ENCODE data around the gene PSIP1. TPM values are rescaled to one million over a fixed set of nuclear protein-coding genes. Genes with fewer than 3 reads are reported as not detected.

Gene PSIP1
- total RNA-seq, 2 donors from 2014 or later = 25.5 to 41.2 TPM

DNA sequence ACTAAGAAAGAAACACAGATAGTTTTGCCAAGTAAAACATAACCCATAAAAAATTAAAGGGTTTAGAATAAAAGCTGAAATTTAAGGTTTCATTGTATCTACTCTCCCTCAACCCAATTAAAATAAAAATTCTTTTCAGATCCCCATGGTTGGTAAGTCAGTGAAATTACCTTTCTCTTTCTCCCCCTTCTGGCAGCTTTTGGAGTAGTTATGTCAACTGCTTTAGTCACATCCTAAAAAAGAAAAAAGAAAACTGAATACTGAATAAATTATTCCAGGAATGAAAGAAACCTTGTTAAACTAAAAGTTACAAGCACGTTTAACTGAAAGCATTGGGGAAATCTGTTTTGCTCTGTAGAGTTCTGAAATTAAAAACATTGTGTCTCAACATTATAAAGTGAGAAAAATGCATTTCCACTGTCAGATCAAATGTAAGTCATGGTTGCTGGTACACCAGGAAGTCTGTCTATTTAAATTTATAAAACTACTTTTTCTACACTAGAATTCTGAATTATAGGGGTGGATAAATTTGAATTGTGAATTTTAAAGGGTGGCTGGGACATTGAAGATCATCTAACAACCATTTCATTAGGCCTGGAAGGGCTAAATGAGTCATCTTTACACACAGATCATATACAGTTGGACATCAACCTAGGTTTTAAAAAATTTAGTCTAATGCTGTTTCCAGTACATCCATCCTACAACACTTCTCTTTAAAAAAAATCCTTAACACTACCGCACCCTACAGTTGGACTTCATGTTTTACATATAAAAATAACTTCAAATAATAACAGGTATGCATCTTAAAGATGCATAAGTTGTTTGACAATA, 24.7 kb downstream of the PSIP1 start:
- no peak overlapping the region for H3K9ac ChIP-seq (ENCODE audit: low read depth in 2 of 2, low read length in 2 of 2)
- no peaks in the 10 kb centered on the region for H3K4me1 ChIP-seq
- H3K36me3 ChIP-seq = no peaks in the 10 kb centered on the region
- TF ChIP-seq, protein P1, sequence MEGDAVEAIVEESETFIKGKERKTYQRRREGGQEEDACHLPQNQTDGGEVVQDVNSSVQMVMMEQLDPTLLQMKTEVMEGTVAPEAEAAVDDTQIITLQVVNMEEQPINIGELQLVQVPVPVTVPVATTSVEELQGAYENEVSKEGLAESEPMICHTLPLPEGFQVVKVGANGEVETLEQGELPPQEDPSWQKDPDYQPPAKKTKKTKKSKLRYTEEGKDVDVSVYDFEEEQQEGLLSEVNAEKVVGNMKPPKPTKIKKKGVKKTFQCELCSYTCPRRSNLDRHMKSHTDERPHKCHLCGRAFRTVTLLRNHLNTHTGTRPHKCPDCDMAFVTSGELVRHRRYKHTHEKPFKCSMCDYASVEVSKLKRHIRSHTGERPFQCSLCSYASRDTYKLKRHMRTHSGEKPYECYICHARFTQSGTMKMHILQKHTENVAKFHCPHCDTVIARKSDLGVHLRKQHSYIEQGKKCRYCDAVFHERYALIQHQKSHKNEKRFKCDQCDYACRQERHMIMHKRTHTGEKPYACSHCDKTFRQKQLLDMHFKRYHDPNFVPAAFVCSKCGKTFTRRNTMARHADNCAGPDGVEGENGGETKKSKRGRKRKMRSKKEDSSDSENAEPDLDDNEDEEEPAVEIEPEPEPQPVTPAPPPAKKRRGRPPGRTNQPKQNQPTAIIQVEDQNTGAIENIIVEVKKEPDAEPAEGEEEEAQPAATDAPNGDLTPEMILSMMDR (IDR thresholded peaks at IDR 0.05) = no peak
- H3K27ac ChIP-seq = no peak overlapping the region
- H3K4me3 ChIP-seq = no peak overlapping the region
- intact Hi-C loops (cut with DNase I) = loop anchor here (10.0 kb wide), 1 partner anchor 119 kb away; no protein-coding TSS in a partner anchor
- H3K27me3 ChIP-seq = no peaks in the 10 kb centered on the region
- DNase-seq = no peak
- no peaks in the 10 kb centered on the region for H3K9me3 ChIP-seq

GRCh38 chr9:15484802-15485201, 26.0 kb downstream of the PSIP1 start:
- intact Hi-C loops (cut with DNase I) = loop anchor here (10.0 kb wide), 1 partner anchor 120 kb away; no protein-coding TSS in a partner anchor
- no peaks in the 10 kb centered on the region for H3K4me1 ChIP-seq
- no peaks in the 10 kb centered on the region for H3K36me3 ChIP-seq
- no peak overlapping the region for H3K27ac ChIP-seq
- no peak overlapping the region for H3K4me3 ChIP-seq
- TF ChIP-seq, protein P1 (IDR thresholded peaks at IDR 0.05) = no peak
- no peak overlapping the region for H3K9ac ChIP-seq (ENCODE audit: low read depth in 2 of 2, low read length in 2 of 2)
- H3K27me3 ChIP-seq = no peaks in the 10 kb centered on the region
- DNase-seq = no peak
- H3K9me3 ChIP-seq = no peaks in the 10 kb centered on the region

DNA sequence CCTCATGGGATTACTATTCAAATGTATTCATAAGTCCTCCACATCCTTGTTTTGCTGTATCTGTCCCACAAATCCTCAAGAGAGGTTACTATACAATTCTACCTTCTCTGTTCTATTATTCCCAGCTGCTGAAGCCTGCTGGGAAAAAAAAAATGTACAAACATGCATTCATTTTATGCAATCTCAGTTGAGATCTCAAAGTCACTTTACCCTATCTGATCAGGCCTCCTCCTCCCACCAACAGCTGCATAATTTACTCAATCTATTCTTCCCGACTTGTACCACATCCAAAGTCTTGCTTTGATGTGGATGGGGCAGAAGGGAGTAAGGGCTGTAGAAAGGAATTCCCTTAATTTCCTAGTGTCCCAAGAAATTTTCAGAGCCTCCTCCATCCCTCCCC, 28.6 kb downstream of the PSIP1 start:
- intact Hi-C loops (cut with DNase I) = loop anchor here (10.0 kb wide), 1 partner anchor 123 kb away; no protein-coding TSS in a partner anchor
- Histone ChIP-seq H3K9ac (ENCODE audit: low read depth in 2 of 2, low read length in 2 of 2) (no peak overlapping the region), H3K9me3 (no peaks in the 10 kb centered on the region), H3K36me3 (no peaks in the 10 kb centered on the region), H3K27me3 (no peaks in the 10 kb centered on the region), H3K4me3 (no peak overlapping the region), H3K27ac (no peak overlapping the region), H3K4me1 (no peaks in the 10 kb centered on the region)
- no peak for DNase-seq
- TF ChIP-seq, protein P1 (IDR thresholded peaks at IDR 0.05) = no peak

DNA sequence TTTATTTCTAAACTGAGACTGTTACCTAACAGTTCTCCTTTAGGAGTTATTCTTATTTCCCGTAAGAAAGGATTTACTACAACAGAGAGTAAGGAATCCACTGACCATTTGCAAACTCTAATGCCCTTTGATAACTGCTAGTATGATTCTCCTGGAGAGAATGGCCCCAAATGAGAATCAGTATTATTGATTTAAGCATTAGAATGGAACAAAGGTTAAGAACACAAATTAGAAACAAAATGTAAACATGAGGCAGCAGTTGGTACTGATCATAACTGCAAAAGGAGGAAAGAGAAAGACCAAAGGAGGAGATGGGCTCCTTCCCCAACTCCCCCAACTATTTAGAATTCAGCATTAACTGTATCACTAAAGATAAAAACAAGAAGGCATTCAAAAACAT, 30.7 kb downstream of the PSIP1 start:
- no peak for DNase-seq
- intact Hi-C loops (cut with DNase I) = loop anchor here (10.0 kb wide), 1 partner anchor 125 kb away; no protein-coding TSS in a partner anchor

GRCh38 chr9:15475923-15476536, 34.7 kb downstream of the PSIP1 start:
- DNase-seq = no peak
- H3K9ac ChIP-seq (ENCODE audit: low read depth in 2 of 2, low read length in 2 of 2) = no peak overlapping the region
- H3K36me3 ChIP-seq = no peaks in the 10 kb centered on the region
- no peaks in the 10 kb centered on the region for H3K4me1 ChIP-seq
- H3K27ac ChIP-seq = no peak overlapping the region
- H3K27me3 ChIP-seq = no peaks in the 10 kb centered on the region
- no peaks in the 10 kb centered on the region for H3K9me3 ChIP-seq
- intact Hi-C loops (cut with DNase I) = no loop called here
- TF ChIP-seq, protein P1 (IDR thresholded peaks at IDR 0.05) = no peak
- no peak overlapping the region for H3K4me3 ChIP-seq

More for the DNA sequence above, 30.7 kb downstream of the PSIP1 start:
- no peaks in the 10 kb centered on the region for H3K4me1 ChIP-seq
- TF ChIP-seq, protein P1 (IDR thresholded peaks at IDR 0.05) = no peak
- no peaks in the 10 kb centered on the region for H3K27me3 ChIP-seq
- no peak overlapping the region for H3K4me3 ChIP-seq
- H3K9me3 ChIP-seq = no peaks in the 10 kb centered on the region
- H3K9ac ChIP-seq (ENCODE audit: low read depth in 2 of 2, low read length in 2 of 2) = no peak overlapping the region
- no peak overlapping the region for H3K27ac ChIP-seq
- no peaks in the 10 kb centered on the region for H3K36me3 ChIP-seq
